Ovary (tissue), 3 donors: ENCODE data around the gene TEN1.

Source experiments
- EP300 ChIP-seq: sonication (generic); formaldehyde crosslinking; IDR thresholded peaks from one replicate; pipeline ENCODE4 v1.6.1; 2017; ENCODE audit warnings: antibody characterized with exemption
- POLR2A ChIP-seq: fragments of 450-650 bp; IDR thresholded peaks from one replicate; pipeline ENCODE4 v1.6.1; 2017; ENCODE audit warnings: antibody characterized with exemption, mild to moderate bottlenecking, moderate library complexity
- TF ChIP-seq, protein P1 (sequence below), 3 donors: fragments of 450-650 bp in 2 of 3; fragments of 200-600 bp in 1 of 3; IDR thresholded peaks; one replicate each; pipeline versions ENCODE4 v1.5.1 to v1.8.0; 2016 to 2022; ENCODE audit warnings: antibody characterized with exemption in 3 of 3, mild to moderate bottlenecking in 1 of 3
- donor health status: DM: no; HTN: no; CAD: no.

GRCh38 chr17:75940727-75941441, 38.2 kb upstream of the TEN1 start, which contains the start of gene FBF1:
- TF ChIP-seq, protein P1, sequence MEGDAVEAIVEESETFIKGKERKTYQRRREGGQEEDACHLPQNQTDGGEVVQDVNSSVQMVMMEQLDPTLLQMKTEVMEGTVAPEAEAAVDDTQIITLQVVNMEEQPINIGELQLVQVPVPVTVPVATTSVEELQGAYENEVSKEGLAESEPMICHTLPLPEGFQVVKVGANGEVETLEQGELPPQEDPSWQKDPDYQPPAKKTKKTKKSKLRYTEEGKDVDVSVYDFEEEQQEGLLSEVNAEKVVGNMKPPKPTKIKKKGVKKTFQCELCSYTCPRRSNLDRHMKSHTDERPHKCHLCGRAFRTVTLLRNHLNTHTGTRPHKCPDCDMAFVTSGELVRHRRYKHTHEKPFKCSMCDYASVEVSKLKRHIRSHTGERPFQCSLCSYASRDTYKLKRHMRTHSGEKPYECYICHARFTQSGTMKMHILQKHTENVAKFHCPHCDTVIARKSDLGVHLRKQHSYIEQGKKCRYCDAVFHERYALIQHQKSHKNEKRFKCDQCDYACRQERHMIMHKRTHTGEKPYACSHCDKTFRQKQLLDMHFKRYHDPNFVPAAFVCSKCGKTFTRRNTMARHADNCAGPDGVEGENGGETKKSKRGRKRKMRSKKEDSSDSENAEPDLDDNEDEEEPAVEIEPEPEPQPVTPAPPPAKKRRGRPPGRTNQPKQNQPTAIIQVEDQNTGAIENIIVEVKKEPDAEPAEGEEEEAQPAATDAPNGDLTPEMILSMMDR (IDR thresholded peaks at IDR 0.05) = peak in 1 of 3 donors; percentile 17
- TF ChIP-seq POLR2A = peak; percentile 80
- no peak for TF ChIP-seq EP300
